Subcutaneous abdominal adipose tissue (tissue), 5 donors: ENCODE data around the gene LHFPL3.

ENCODE experiments used
- H3K27ac ChIP-seq: one replicate; pipeline ENCODE4 v1.7.0; 2013; ENCODE audit warnings: low read depth, mild to moderate bottlenecking, inconsistent platforms, low read length, moderate library complexity
- H3K27me3 ChIP-seq, 5 donors: one replicate each; pipeline ENCODE4 v1.7.0; 2013; ENCODE audit warnings: low read length in 5 of 5, inconsistent platforms in 1 of 5; ENCODE audit not compliant: control insufficient read depth in 5 of 5, insufficient read depth in 4 of 5
- H3K36me3 ChIP-seq, 5 donors: one replicate each; pipeline ENCODE4 v1.7.0; 2013; ENCODE audit warnings: low read length in 5 of 5; ENCODE audit not compliant: control insufficient read depth in 5 of 5, insufficient read depth in 5 of 5
- H3K4me1 ChIP-seq, 5 donors: one replicate each; pipeline ENCODE4 v1.7.0; 2013; ENCODE audit warnings: low read length in 5 of 5, mild to moderate bottlenecking in 3 of 5, moderate library complexity in 1 of 5; ENCODE audit not compliant: control insufficient read depth in 5 of 5, insufficient read depth in 5 of 5
- H3K4me3 ChIP-seq, 5 donors: one replicate each; pipeline ENCODE4 v1.7.0; 2013; ENCODE audit warnings: low read length in 5 of 5, low read depth in 1 of 5
- H3K9ac ChIP-seq, 5 donors: one replicate each; pipeline ENCODE4 v1.7.0; 2013; ENCODE audit warnings: low read length in 5 of 5, mild to moderate bottlenecking in 4 of 5, moderate library complexity in 3 of 5
- H3K9me3 ChIP-seq, 5 donors: one replicate each; pipeline ENCODE4 v1.7.0; 2013; ENCODE audit warnings: low read length in 5 of 5; ENCODE audit not compliant: control insufficient read depth in 5 of 5
- donor health status: healthy.
- donor health status: healthy.
- donor health status: healthy.
- donor health status: healthy.
- donor health status: healthy.

Gene LHFPL3

GRCh38 chr7:104890216-104890615, 561.8 kb downstream of the LHFPL3 start:
- Histone ChIP-seq H3K27ac (no peak overlapping the region), H3K4me3 (no peak overlapping the region), H3K9me3 (no peaks in the 10 kb centered on the region), H3K4me1 (peaks cover 0 to 10% (median 5%) of the 10 kb centered on the region in 5 donors), H3K36me3 (no peaks in the 10 kb centered on the region), H3K9ac (no peak overlapping the region), H3K27me3 (no peaks in the 10 kb centered on the region)

DNA sequence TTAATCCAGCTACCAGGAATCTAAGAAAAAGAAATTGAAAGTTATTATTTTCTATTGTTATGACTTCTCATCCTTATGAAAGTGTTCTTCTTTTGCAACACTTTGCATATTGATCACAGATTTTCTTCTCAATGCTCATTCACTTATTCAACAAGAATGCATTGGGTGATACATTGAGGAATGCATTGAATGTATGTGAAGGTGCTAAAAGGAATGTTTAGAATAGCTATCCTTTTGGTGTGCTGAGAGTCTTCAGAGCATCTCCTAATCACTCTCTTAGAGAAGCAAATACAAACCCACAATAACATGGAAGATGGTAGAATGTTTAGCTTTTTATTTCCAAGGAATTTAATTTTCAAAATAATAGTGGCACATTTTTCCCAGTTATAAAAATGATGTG, 563.5 kb downstream of the LHFPL3 start:
- no peak overlapping the region for H3K27ac ChIP-seq

GRCh38 chr7:104894314-104894713, 565.9 kb downstream of the LHFPL3 start:
- H3K36me3 ChIP-seq = no peaks in the 10 kb centered on the region

More for the DNA sequence above, 563.5 kb downstream of the LHFPL3 start:
- H3K36me3 ChIP-seq = no peaks in the 10 kb centered on the region
- H3K27me3 ChIP-seq = no peaks in the 10 kb centered on the region
- H3K4me3 ChIP-seq = no peak overlapping the region
- no peak overlapping the region for H3K9ac ChIP-seq
- H3K4me1 ChIP-seq = peaks cover 0 to 6% (median under 1%) of the 10 kb centered on the region in 5 donors
- H3K9me3 ChIP-seq = no peaks in the 10 kb centered on the region

DNA sequence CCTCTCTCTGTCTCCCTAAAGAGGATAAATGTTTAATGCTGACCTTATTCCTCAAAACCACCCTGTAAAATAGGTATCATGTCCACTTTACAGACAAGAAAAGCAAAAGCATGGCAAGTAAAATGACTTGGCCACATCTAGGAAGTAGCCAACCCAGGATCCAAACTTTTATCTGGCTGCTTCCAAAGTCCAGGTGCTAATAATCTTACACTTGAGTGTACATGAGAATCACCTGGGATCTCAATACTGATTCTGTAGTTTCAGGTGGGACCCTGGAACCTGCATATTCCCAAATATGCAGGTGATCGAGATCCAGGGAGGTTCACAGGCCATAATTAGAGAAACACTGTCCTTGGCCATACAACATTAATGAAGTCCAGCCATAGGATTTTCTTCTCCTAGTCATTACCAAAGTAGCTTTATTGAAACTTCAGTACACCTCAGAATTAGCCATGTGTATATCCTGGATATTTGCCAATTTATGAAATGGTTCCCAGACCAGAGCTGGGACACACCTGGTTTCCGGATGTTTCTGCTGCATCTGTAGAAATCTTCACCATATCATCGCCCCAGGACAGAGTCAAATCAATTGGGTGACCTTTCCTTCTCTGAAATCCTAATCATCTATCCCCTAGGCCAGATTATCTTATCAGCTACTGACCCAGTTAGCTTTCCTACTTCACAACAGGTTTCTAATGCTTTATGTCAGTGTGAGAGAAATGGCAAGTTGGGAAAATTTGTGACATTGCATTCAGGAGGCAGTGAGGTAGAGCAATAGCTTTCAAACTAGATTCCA, 566.5 kb downstream of the LHFPL3 start:
- no peak overlapping the region for H3K27ac ChIP-seq
- no peaks in the 10 kb centered on the region for H3K9me3 ChIP-seq
- H3K27me3 ChIP-seq = no peaks in the 10 kb centered on the region
- no peaks in the 10 kb centered on the region for H3K4me1 ChIP-seq
- no peak overlapping the region for H3K4me3 ChIP-seq
- H3K36me3 ChIP-seq = no peaks in the 10 kb centered on the region
- no peak overlapping the region for H3K9ac ChIP-seq

More at GRCh38 chr7:104894314-104894713, 565.9 kb downstream of the LHFPL3 start:
- Histone ChIP-seq H3K9ac (no peak overlapping the region), H3K27ac (no peak overlapping the region), H3K27me3 (no peaks in the 10 kb centered on the region), H3K4me3 (no peak overlapping the region), H3K4me1 (no peaks in the 10 kb centered on the region), H3K9me3 (no peaks in the 10 kb centered on the region)

DNA sequence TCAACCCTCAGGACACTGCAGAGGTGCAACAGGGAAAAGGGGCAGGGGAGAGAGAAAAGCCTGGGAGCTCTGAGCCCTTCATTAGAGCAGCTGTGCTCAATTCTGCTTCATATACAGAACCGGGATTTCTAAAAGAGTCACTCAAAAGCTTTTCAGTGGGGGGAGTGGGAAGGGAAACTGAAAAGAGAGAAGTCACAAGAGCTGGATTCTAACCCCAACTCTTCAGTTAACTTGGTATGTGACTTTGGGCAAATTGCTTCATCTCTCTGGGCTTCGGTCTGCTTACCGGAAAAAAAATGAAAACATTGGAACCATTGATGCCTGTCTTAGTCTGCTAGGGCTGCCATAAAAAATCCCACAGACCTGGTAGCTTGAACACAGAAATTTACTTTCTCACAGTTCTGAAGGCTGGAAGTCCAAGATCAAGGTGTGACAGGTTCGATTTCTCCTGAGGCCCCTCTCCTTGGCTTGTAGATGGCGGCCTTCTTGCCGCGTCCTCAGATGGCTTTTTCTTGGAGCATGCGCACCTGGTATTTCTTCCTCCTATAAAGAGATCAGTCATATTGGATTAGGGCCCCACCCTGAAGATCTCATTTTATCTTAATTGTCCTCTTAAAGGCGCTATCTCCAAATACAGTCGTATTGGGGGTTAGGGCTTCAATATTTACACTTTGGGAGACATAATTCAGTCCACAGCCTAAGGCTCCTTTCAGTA, 567.3 kb downstream of the LHFPL3 start:
- Histone ChIP-seq H3K4me1 (no peaks in the 10 kb centered on the region), H3K9me3 (no peaks in the 10 kb centered on the region), H3K36me3 (no peaks in the 10 kb centered on the region), H3K9ac (no peak overlapping the region), H3K27me3 (no peaks in the 10 kb centered on the region), H3K27ac (no peak overlapping the region), H3K4me3 (no peak overlapping the region)

GRCh38 chr7:104898434-104898833, 570.0 kb downstream of the LHFPL3 start:
- no peak overlapping the region for H3K9ac ChIP-seq
- H3K9me3 ChIP-seq = no peaks in the 10 kb centered on the region
- H3K36me3 ChIP-seq = no peaks in the 10 kb centered on the region
- H3K27me3 ChIP-seq = no peaks in the 10 kb centered on the region
- no peak overlapping the region for H3K27ac ChIP-seq
- H3K4me1 ChIP-seq = no peaks in the 10 kb centered on the region
- no peak overlapping the region for H3K4me3 ChIP-seq

GRCh38 chr7:104900525-104901239, 572.3 kb downstream of the LHFPL3 start:
- H3K4me1 ChIP-seq = no peaks in the 10 kb centered on the region
- H3K27ac ChIP-seq = no peak overlapping the region
- H3K27me3 ChIP-seq = no peaks in the 10 kb centered on the region
- no peaks in the 10 kb centered on the region for H3K9me3 ChIP-seq
- H3K36me3 ChIP-seq = no peaks in the 10 kb centered on the region
- H3K4me3 ChIP-seq = no peak overlapping the region
- H3K9ac ChIP-seq = no peak overlapping the region

- H3K9me3 ChIP-seq = no peaks in the 10 kb centered on the region
- H3K4me3 ChIP-seq = no peak overlapping the region
- no peaks in the 10 kb centered on the region for H3K27me3 ChIP-seq
- H3K27ac ChIP-seq = no peak overlapping the region
- no peaks in the 10 kb centered on the region for H3K4me1 ChIP-seq
- H3K9ac ChIP-seq = no peak overlapping the region
- H3K36me3 ChIP-seq = no peaks in the 10 kb centered on the region
Measured at GRCh38 chr7:104901240-104901619, 572.8 kb downstream of the LHFPL3 start.

GRCh38 chr7:104902183-104902582, 573.8 kb downstream of the LHFPL3 start:
- no peaks in the 10 kb centered on the region for H3K36me3 ChIP-seq
- H3K4me3 ChIP-seq = no peak overlapping the region
- no peaks in the 10 kb centered on the region for H3K4me1 ChIP-seq
- no peaks in the 10 kb centered on the region for H3K9me3 ChIP-seq
- H3K27ac ChIP-seq = no peak overlapping the region
- H3K27me3 ChIP-seq = no peaks in the 10 kb centered on the region
- no peak overlapping the region for H3K9ac ChIP-seq

DNA sequence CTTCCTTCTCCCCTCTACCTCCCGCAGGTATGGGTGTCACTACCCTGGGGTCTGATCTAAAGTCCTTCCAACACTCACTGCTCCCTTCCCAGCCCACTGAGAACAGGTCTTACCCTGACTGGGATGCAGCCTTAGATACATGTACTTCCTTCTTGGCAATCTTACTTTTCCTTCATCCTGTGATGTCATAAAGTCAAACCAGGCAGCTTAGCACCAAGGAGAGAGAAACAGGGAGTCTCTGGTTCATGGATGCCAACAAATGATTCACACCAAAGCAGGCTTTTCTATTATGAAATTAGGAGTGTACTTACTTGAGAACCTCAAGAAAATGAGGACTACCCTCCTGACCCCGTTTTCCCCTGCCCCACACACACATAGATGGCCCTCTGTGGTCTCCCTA, 574.6 kb downstream of the LHFPL3 start:
- Histone ChIP-seq H3K9ac (no peak overlapping the region), H3K27ac (no peak overlapping the region), H3K9me3 (no peaks in the 10 kb centered on the region), H3K27me3 (no peaks in the 10 kb centered on the region), H3K4me3 (no peak overlapping the region), H3K36me3 (no peaks in the 10 kb centered on the region), H3K4me1 (no peaks in the 10 kb centered on the region)
